Panc1 (cell line): Measurements from ENCODE around the gene SMTNL2. TPM values are rescaled to one million over a fixed set of nuclear protein-coding genes. Genes with fewer than 3 reads are reported as not detected.
A peak's percentile ranks its signal among the peaks of the same experiment; 100 is the strongest.

Experiments
- ATAC-seq: fragments of 200-7000 bp; cut with Tn5 transposase; 2 replicates; pipeline ENCODE4 v1.9.1; 2020; ENCODE audit warnings: mild to moderate bottlenecking, moderate library complexity
- Bru-seq: library from RNA; stranded (reverse); fragments of 400-500 nt; gene quantifications from one replicate; lab custom pipeline; 2021; lab: Mats Ljungman, UMichigan
- BruChase-seq, 2 experiments: library from RNA; stranded (reverse); fragments of 400-500 nt; gene quantifications; one replicate each; lab custom pipeline; 2021; lab: Mats Ljungman, UMichigan
- BruUV-seq: library from RNA; stranded (reverse); fragments of 400-500 nt; replicated peaks from 2 replicates; lab custom pipeline; 2021; lab: Mats Ljungman, UMichigan
- CTCF ChIA-PET: fragments of 300-600 bp; sonication (Branson Sonifier 250); formaldehyde crosslinking; loops from one replicate; lab custom pipeline; 2022; ENCODE audit warnings: antibody characterized with exemption; lab: Charles Lee
- POLR2A ChIA-PET: fragments of 300-600 bp; sonication (Branson Sonifier 250); formaldehyde crosslinking; loops from one replicate; lab custom pipeline; 2022; ENCODE audit warnings: antibody characterized with exemption; lab: Charles Lee
- DNase-seq: peaks from one replicate; pipeline ENCODE4 v3.0.0-alpha.2; 2010; ENCODE audit warnings: low read depth, low spot score
- H3K27ac ChIP-seq: 2 replicates; pipeline ENCODE4 v1.5.1; 2011; ENCODE audit warnings: mild to moderate bottlenecking, low read length, inconsistent platforms
- H3K27me3 ChIP-seq: fragments of 200-500 bp; sonication (Bioruptor generic); 2 replicates; pipeline ENCODE4 v1.6.0; 2014; ENCODE audit warnings: low read length, inconsistent platforms; ENCODE audit not compliant: control insufficient read depth, insufficient read depth
- H3K36me3 ChIP-seq: fragments of 200-500 bp; sonication (Bioruptor generic); 2 replicates; pipeline ENCODE4 v1.5.1; 2014; ENCODE audit warnings: inconsistent platforms, mild to moderate bottlenecking, low read length, moderate library complexity; ENCODE audit not compliant: control insufficient read depth, insufficient read depth
- H3K4me1 ChIP-seq: 2 replicates; pipeline ENCODE4 v1.5.1; 2011; ENCODE audit warnings: inconsistent platforms, mild to moderate bottlenecking, low read length, moderate library complexity; ENCODE audit not compliant: control insufficient read depth, insufficient read depth
- H3K4me3 ChIP-seq, 2 experiments: 2 replicates each; pipeline ENCODE4 v1.5.1; 2011 to 2012; ENCODE audit warnings: low read depth in 2 of 2, low read length in 2 of 2, mild to moderate bottlenecking in 2 of 2, inconsistent platforms in 1 of 2, moderate library complexity in 1 of 2
- H3K9me3 ChIP-seq: fragments of 200-500 bp; sonication (Bioruptor generic); 2 replicates; pipeline ENCODE4 v1.5.1; 2014; ENCODE audit warnings: low read depth, mild to moderate bottlenecking, inconsistent platforms, low read length, moderate library complexity; ENCODE audit not compliant: control insufficient read depth, insufficient read depth
- POLR2AphosphoS5 ChIP-seq: IDR thresholded peaks from 2 replicates; pipeline ENCODE4 v1.6.1; 2012; ENCODE audit warnings: mild to moderate bottlenecking, low read depth, low read length, moderate library complexity
- SIN3A ChIP-seq: IDR thresholded peaks from 2 replicates; pipeline ENCODE4 v1.6.1; 2012; ENCODE audit warnings: low read depth, mild to moderate bottlenecking, low read length, moderate library complexity, borderline replicate concordance; ENCODE audit not compliant: insufficient read depth
- TCF7L2 ChIP-seq: IDR thresholded peaks from 2 replicates; pipeline ENCODE4 v1.6.1; 2011; ENCODE audit warnings: mild to moderate bottlenecking, low read depth, low read length, inconsistent platforms
- in situ Hi-C: cut with HindIII; loops from 2 replicates; pipeline ENCODE4 v1.10.0; 2016; ENCODE audit warnings: low sequenced_read_pairs, low pct_unique_long_range_greater_than_20kb
- intact Hi-C: fragments of 100-400 bp; cut with micrococcal nuclease; formaldehyde crosslinking; loops from one replicate; pipeline ENCODE4 v1.10.0; 2022; ENCODE audit not compliant: unreplicated experiment
- long read RNA-seq: library from polyadenylated mRNA; unstranded; transcript quantifications from one replicate; pipeline ENCODE4 v2.0.0, GENCODE V29; 2021; ENCODE audit not compliant: unreplicated experiment
- polyA plus RNA-seq: library from polyadenylated mRNA; unstranded; fragments of >200 nt; gene quantifications from one replicate; pipeline ENCODE4 v1.2.1, GENCODE V29; 2012; ENCODE audit warnings: missing spikeins; ENCODE audit not compliant: insufficient read length
- total RNA-seq: library from RNA; stranded (reverse); gene quantifications from one replicate; pipeline ENCODE4 v1.2.1, GENCODE V29; 2021; ENCODE audit not compliant: unreplicated experiment
- TF ChIP-seq, protein P1 (sequence below), 2 experiments: IDR thresholded peaks; 2 replicates each; pipeline ENCODE4 v1.6.1; 2011 to 2012; ENCODE audit warnings: low read depth in 2 of 2, control low read depth in 1 of 2, low read length in 1 of 2, mild to moderate bottlenecking in 1 of 2, moderate library complexity in 1 of 2; ENCODE audit not compliant: insufficient read depth in 1 of 2
- TF ChIP-seq, protein P2 (sequence below): fragments of 450-650 bp; IDR thresholded peaks from 2 replicates; pipeline ENCODE4 v1.5.1; 2017; ENCODE audit warnings: mild to moderate bottlenecking

SMTNL2 gene
- total RNA-seq (not detected), Bru-seq, nascent RNA (percentile 4 among the genes with signal in this experiment), BruChase-seq, experiment 1, labeled RNA remaining after a 2-hour chase (not detected), BruChase-seq, experiment 2, labeled RNA remaining after a 6-hour chase (not detected)
- polyA plus RNA-seq = not detected
- long read RNA-seq = 0 reads

DNA sequence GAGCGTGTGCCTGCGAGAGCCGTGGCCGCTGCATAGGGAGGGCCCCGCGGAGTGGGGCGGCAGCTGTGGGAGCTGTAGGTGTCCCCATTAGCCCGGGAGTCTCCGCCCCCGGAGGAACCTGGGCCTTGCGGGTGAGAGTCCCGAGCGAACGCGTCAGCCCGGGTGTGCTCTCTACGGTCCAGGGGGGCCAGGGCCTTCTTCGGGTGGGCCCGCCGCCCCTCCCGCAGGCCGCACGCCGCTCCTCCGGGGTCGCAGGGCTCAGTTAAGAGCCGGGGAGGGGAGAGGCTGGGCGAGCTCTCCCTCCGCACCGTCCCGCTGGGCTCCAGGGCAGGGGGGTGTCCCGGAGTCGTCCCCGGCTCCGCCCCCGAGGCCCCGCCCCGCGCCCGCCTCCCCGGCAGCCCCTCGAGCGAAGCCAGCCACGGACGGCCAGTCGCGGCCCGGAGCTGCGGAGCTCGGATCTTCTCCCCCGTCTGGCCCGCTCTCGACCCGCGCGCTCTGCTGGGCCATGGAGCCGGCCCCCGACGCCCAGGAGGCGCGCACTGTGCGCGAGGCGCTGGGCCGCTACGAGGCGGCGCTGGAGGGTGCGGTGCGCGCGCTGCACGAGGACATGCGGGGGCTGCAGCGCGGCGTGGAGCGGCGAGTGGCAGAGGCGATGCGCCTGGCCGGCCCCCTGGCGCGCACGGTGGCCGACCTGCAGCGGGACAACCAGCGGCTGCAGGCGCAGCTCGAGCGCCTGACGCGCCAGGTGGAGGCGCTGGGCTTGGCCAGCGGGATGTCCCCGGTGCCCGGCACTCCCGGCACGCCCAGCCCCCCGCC lies at the start of gene SMTNL2:
Gene SMTNL2, plus strand, starts transcription at position 429 of the 816 bp plus-strand sequence. Its CDS starts 77 bp downstream, at position 506.
- no peak for TF ChIP-seq POLR2AphosphoS5
- TF ChIP-seq, protein P1, sequence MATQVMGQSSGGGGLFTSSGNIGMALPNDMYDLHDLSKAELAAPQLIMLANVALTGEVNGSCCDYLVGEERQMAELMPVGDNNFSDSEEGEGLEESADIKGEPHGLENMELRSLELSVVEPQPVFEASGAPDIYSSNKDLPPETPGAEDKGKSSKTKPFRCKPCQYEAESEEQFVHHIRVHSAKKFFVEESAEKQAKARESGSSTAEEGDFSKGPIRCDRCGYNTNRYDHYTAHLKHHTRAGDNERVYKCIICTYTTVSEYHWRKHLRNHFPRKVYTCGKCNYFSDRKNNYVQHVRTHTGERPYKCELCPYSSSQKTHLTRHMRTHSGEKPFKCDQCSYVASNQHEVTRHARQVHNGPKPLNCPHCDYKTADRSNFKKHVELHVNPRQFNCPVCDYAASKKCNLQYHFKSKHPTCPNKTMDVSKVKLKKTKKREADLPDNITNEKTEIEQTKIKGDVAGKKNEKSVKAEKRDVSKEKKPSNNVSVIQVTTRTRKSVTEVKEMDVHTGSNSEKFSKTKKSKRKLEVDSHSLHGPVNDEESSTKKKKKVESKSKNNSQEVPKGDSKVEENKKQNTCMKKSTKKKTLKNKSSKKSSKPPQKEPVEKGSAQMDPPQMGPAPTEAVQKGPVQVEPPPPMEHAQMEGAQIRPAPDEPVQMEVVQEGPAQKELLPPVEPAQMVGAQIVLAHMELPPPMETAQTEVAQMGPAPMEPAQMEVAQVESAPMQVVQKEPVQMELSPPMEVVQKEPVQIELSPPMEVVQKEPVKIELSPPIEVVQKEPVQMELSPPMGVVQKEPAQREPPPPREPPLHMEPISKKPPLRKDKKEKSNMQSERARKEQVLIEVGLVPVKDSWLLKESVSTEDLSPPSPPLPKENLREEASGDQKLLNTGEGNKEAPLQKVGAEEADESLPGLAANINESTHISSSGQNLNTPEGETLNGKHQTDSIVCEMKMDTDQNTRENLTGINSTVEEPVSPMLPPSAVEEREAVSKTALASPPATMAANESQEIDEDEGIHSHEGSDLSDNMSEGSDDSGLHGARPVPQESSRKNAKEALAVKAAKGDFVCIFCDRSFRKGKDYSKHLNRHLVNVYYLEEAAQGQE (IDR thresholded peaks at IDR 0.05; ENCODE audit: insufficient read depth in 1 of 2, low read depth in 2 of 2, low read length in 1 of 2) = no peak
- no peaks in the 10 kb centered on the region; the same call in 1 of the 2 replicates for H3K27me3 ChIP-seq
- no peaks in the 10 kb centered on the region for H3K4me1 ChIP-seq
- no peaks in the 10 kb centered on the region for H3K9me3 ChIP-seq
- no peak within 1 kb of the TSS for H3K27ac ChIP-seq
- POLR2A ChIA-PET = no interaction called here
- no peak for DNase-seq
- ATAC-seq = peak; percentile 67
- CTCF ChIA-PET = no interaction called here
- no peaks in the 10 kb centered on the region for H3K36me3 ChIP-seq
- peak within 1 kb of the TSS in 1 of 2 experiments; percentile 27; a peak in 2 of 4 replicates for H3K4me3 ChIP-seq
- in situ Hi-C loops = no loop called here
- BruUV-seq = no TSS peak
- intact Hi-C loops = no loop called here

DNA sequence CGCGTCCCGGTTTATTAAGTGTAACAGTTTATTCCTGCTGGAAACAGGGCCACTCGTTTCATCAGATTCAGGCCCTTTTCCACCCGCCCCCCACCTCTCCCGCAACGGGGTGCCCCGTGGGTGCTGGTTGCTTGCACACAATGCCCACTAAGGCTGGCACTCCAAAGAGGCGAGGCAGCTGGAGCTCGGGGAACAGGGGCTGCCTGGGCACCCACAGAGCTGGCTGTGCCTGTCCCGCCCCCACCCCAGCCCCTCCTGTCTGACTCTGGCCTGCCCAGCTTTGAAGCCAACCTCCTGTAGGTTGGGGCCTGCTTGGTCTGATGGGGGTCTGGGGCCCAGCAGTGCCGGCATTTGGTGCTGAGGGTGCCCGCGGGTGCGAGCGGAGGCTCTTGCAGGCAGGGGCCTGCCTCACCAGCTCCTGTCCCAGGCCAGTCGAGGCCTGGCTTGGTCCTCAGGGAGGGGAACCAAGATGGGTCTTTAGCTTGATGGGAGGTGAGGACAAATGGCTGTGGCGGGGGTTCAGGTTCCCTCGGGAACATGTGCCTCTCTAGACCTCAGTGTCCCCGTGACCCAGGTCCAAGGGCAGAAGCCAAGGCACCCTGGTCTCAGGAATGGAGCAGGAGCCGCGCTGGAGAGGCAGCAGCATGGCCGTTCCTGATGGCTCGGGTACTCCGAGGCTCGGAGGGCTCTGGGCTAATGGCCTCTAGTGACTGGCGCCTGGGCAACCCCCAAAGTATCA lies 49.2 kb upstream of the SMTNL2 start:
- POLR2A ChIA-PET = interaction anchor here (0.6 kb wide), 1 partner anchor 111 kb away, joined by 5 read pairs; no protein-coding TSS in a partner anchor
- in situ Hi-C loops = no loop called here
- Histone ChIP-seq H3K27ac (no peak overlapping the region), H3K4me1 (peaks cover 31% of the 10 kb centered on the region), H3K27me3 (no peaks in the 10 kb centered on the region), H3K36me3 (peaks cover 3% of the 10 kb centered on the region; the same call in 1 of the 2 replicates), H3K4me3 (no peak overlapping the region), H3K9me3 (no peaks in the 10 kb centered on the region)
- ATAC-seq = no peak
- CTCF ChIA-PET = no interaction called here
- DNase-seq = no peak
- no TSS peak for BruUV-seq
- TF ChIP-seq SIN3A (no peak), POLR2AphosphoS5 (no peak), TCF7L2 (no peak)
- TF ChIP-seq, protein P2, sequence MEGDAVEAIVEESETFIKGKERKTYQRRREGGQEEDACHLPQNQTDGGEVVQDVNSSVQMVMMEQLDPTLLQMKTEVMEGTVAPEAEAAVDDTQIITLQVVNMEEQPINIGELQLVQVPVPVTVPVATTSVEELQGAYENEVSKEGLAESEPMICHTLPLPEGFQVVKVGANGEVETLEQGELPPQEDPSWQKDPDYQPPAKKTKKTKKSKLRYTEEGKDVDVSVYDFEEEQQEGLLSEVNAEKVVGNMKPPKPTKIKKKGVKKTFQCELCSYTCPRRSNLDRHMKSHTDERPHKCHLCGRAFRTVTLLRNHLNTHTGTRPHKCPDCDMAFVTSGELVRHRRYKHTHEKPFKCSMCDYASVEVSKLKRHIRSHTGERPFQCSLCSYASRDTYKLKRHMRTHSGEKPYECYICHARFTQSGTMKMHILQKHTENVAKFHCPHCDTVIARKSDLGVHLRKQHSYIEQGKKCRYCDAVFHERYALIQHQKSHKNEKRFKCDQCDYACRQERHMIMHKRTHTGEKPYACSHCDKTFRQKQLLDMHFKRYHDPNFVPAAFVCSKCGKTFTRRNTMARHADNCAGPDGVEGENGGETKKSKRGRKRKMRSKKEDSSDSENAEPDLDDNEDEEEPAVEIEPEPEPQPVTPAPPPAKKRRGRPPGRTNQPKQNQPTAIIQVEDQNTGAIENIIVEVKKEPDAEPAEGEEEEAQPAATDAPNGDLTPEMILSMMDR = no peak
- TF ChIP-seq, protein P1 (IDR thresholded peaks at IDR 0.05; ENCODE audit: insufficient read depth in 1 of 2, low read depth in 2 of 2, low read length in 1 of 2) = no peak
- intact Hi-C loops = no loop called here
